BLaER1 (cell line): ENCODE data around the gene IQCE.
A peak's percentile ranks its signal among the peaks of the same experiment; 100 is the strongest.

ENCODE experiments used
- H3K27ac ChIP-seq: shearing (Covaris generic); formaldehyde crosslinking; 2 replicates; pipeline ENCODE4 v1.8.1; 2022
- H3K27me3 ChIP-seq: shearing (Covaris generic); formaldehyde crosslinking; 2 replicates; pipeline ENCODE4 v1.8.1; 2022
- H3K36me3 ChIP-seq: shearing (Covaris generic); formaldehyde crosslinking; 2 replicates; pipeline ENCODE4 v1.8.1; 2022
- H3K4me1 ChIP-seq: shearing (Covaris generic); formaldehyde crosslinking; 2 replicates; pipeline ENCODE4 v1.8.1; 2022
- H3K4me2 ChIP-seq: shearing (Covaris generic); formaldehyde crosslinking; 2 replicates; pipeline ENCODE4 v1.8.1; 2022
- H3K4me3 ChIP-seq: shearing (Covaris generic); formaldehyde crosslinking; 2 replicates; pipeline ENCODE4 v1.8.1; 2022
- H3K9ac ChIP-seq: shearing (Covaris generic); formaldehyde crosslinking; 2 replicates; pipeline ENCODE4 v1.8.1; 2022
- H3K9me3 ChIP-seq: shearing (Covaris generic); formaldehyde crosslinking; 2 replicates; pipeline ENCODE4 v1.8.1; 2022
- H4K20me1 ChIP-seq: shearing (Covaris generic); formaldehyde crosslinking; 2 replicates; pipeline ENCODE4 v1.8.1; 2022
- Cebpa-rat ChIP-seq: shearing (Covaris generic); IDR thresholded peaks from 2 replicates; pipeline ENCODE4 v1.8.1; 2022

The IQCE gene

DNA sequence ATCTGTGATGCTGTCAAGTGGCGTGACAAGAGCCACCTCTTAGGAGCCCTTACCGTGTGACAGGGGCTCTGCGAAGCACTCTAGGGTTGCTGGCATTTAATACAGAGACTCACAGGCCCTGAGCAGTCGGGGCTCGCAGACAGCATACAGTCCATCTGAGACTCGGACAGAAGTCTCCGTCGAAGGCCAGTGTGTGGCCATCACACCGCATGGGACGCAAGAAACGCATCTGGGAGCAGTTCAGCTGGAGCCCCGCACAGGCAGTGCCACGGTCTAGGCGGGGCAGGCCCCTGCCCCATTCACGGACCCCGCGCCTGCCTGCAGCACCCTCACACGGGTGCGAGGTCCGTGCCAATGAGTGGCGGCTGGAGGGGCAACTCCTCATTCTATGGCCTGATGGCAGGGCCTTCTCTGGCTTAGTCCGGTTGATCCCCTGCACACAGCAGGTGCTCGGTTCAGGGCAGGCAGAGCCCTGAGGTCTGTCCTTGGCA lies 33.6 kb downstream of the IQCE start:
- H3K4me1 ChIP-seq = peaks cover 49% of the 10 kb centered on the region
- H3K27ac ChIP-seq = no peak overlapping the region
- H3K27me3 ChIP-seq = no peaks in the 10 kb centered on the region
- no peaks in the 10 kb centered on the region for H3K9me3 ChIP-seq
- H3K9ac ChIP-seq = no peak overlapping the region
- no peak overlapping the region for H3K4me3 ChIP-seq
- H3K36me3 ChIP-seq = peaks cover 78% of the 10 kb centered on the region
- H3K4me2 ChIP-seq = no peak overlapping the region
- no peak for TF ChIP-seq Cebpa-rat
- H4K20me1 ChIP-seq = peaks cover 9% of the 10 kb centered on the region; the same call in 1 of the 2 replicates

DNA sequence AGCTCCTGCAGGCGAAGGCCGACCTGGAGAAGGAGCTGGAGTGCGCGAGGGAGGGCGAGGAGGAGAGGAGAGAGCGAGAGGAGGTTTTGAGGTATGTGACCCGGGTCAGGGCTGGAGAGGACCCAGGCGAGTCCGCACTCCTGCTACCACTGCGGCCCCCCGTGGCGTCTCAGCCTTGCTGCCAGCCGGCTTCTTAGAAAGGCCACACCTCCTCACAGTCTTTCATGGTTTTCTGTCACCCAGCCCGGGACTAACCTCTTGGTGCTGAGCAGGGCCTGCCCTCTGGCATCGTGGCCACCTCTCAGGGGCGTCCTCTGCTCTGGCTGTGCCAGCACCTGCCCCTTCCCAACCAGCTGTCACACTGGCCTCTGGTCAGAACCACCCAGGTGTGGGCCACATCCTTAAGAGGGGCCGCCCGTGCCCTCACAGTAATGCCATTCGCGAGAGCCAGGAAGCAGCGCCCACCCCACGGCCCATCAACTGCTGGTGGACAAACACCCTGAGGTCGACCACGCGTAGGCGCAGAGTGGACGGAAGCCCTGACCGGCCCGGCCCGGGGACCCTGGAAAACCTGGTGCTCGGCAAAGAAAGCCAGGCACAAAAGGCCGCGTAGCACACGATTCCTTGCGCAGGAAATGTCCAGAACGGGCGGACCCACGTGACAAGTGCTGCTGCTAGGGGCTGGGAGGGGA lies 34.4 kb downstream of the IQCE start:
- Histone ChIP-seq H3K27ac (no peak overlapping the region), H4K20me1 (peaks cover 6% of the 10 kb centered on the region; the same call in 1 of the 2 replicates), H3K9ac (no peak overlapping the region), H3K9me3 (no peaks in the 10 kb centered on the region), H3K27me3 (no peaks in the 10 kb centered on the region), H3K4me3 (no peak overlapping the region), H3K4me1 (peaks cover 54% of the 10 kb centered on the region), H3K36me3 (peaks cover 78% of the 10 kb centered on the region), H3K4me2 (0 out of 2 replicates have a peak overlapping the region, but pooled peaks have one; percentile 85)
- no peak for TF ChIP-seq Cebpa-rat

DNA sequence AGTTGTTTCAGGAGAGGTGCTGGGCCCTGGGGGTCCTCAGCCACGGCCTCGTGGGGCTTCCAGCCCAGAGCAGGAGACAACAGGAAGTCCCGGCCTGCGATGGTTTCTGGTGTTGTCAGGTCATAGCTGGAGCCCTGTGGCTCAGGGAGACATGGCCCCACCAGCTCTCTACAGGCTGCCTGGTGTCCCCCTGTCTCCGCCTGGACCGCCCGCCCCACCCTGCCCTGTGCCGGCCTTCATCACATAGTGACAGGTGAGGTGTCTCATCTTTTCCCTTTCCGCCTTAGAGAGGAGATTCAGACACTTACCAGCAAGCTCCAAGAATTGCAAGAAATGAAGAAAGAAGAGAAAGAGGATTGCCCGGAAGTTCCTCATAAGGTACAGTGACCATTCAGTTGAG lies 35.8 kb downstream of the IQCE start:
- peak overlapping the region; percentile 36; the same call in 1 of the 2 replicates for H3K27ac ChIP-seq
- peak overlapping the region; percentile 85 for H3K4me2 ChIP-seq
- H3K9ac ChIP-seq = peak overlapping the region; percentile 4; the same call in 1 of the 2 replicates
- H3K36me3 ChIP-seq = peaks cover 82% of the 10 kb centered on the region
- H4K20me1 ChIP-seq = peaks cover 6% of the 10 kb centered on the region; the same call in 1 of the 2 replicates
- peaks cover 54% of the 10 kb centered on the region for H3K4me1 ChIP-seq
- H3K9me3 ChIP-seq = no peaks in the 10 kb centered on the region
- no peaks in the 10 kb centered on the region for H3K27me3 ChIP-seq
- H3K4me3 ChIP-seq = no peak overlapping the region
- no peak for TF ChIP-seq Cebpa-rat

DNA sequence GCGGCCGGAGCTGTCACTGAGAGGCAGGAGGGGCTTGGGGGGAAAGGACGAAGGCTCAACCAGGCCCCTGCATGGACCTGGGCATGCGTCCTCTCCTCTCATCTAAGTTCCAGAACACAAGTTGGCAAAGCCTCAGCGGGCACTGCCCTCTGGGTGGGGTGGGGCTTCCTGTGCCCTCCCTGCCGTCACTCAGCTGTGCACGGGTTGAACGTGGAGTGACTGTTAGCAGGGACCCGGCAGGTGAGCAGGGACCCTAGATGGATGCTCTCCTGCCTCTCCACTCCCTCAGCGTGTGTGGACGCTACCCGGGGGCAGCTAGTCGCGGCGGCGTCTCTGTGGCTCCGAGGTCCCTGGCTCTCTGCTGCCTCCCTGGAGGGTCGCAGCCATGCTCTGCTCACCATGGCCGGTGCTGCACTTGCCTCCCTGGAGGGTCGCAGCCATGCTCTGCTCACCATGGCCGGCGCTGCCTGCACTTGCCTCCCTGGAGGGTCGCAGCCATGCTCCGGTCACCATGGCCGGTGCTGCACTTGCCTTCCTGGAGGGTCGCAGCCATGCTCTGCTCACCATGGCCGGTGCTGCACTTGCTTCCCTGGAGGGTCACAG lies 36.6 kb downstream of the IQCE start:
- no peak for TF ChIP-seq Cebpa-rat
- Histone ChIP-seq H3K27me3 (no peaks in the 10 kb centered on the region), H3K4me1 (peaks cover 59% of the 10 kb centered on the region), H3K9ac (peak overlapping the region; percentile 7), H3K36me3 (peaks cover 82% of the 10 kb centered on the region), H3K9me3 (no peaks in the 10 kb centered on the region), H3K4me2 (peak overlapping the region; percentile 85), H4K20me1 (peaks cover 6% of the 10 kb centered on the region; the same call in 1 of the 2 replicates), H3K4me3 (peak overlapping the region; percentile 16), H3K27ac (no peak overlapping the region)

DNA sequence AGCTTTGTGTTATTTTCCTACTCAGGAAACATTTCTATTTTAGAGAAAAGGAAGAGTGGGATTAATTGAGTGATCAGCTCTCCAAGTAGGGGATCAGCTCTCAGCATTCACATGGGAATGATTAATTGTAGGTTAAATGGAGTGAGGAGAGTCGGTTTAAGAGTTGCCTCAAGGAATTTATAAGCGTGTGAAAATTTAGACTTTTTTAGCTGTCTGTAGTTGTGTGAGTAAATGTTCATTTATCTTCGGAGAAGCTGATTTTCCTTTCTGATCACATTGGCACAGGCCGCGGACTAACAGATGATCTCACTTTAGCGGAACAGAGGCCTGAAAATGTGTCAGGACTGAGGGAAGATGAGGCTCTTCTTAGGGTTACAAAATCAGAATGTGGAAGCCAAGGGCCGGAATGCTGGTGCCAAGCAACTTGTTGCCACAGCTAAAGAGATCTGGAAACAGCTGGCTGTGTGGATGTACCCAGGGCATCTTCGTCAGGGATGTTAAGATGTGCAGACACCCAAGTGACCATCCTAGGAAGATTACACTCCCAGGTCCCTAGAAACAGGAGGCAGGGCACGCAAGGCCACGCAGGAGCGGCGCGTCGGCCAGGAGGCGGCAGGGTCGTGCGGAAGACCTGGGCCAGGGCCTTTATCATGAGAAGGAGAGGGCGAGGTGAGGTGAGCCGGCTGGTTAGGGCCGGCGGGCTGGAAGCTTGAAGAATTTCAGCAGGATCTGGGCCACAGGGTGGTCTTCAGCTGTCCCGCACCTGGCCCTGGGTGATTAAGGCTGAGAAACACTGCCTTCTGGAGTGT lies 37.9 kb downstream of the IQCE start:
- H4K20me1 ChIP-seq = peaks cover 6% of the 10 kb centered on the region; the same call in 1 of the 2 replicates
- TF ChIP-seq Cebpa-rat = no peak
- H3K9me3 ChIP-seq = no peaks in the 10 kb centered on the region
- H3K27ac ChIP-seq = no peak overlapping the region; the same call in 1 of the 2 replicates
- peak overlapping the region; percentile 85 for H3K4me2 ChIP-seq
- no peaks in the 10 kb centered on the region for H3K27me3 ChIP-seq
- peaks cover 77% of the 10 kb centered on the region for H3K36me3 ChIP-seq
- H3K9ac ChIP-seq = no peak overlapping the region
- no peak overlapping the region for H3K4me3 ChIP-seq
- H3K4me1 ChIP-seq = peaks cover 72% of the 10 kb centered on the region

DNA sequence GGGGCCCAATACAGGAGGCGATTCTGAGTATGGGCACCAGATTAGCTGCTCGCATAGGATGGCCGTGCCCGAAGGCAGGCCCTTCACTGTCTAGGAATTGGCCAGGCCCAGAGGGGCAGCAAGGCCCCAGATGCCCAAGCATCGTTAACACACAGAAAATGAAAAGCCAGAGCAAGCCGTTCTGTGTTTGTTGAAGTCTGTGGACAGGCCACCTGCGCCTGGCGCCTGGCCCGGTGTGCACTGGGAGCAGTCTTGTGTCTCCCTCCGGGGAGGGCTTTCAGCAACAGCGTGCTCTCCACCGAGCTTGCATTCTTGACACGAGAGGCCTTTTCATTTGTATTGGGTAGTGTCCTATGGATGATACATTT lies 38.5 kb downstream of the IQCE start:
- H3K36me3 ChIP-seq = peaks cover 72% of the 10 kb centered on the region
- peaks cover 78% of the 10 kb centered on the region for H3K4me1 ChIP-seq
- TF ChIP-seq Cebpa-rat = no peak
- peak overlapping the region; percentile 85 for H3K4me2 ChIP-seq
- H3K9me3 ChIP-seq = no peaks in the 10 kb centered on the region
- no peak overlapping the region for H3K9ac ChIP-seq
- H3K27ac ChIP-seq = no peak overlapping the region; the same call in 1 of the 2 replicates
- no peaks in the 10 kb centered on the region for H3K27me3 ChIP-seq
- H4K20me1 ChIP-seq = peaks cover 12% of the 10 kb centered on the region; the same call in 1 of the 2 replicates
- no peak overlapping the region for H3K4me3 ChIP-seq

DNA sequence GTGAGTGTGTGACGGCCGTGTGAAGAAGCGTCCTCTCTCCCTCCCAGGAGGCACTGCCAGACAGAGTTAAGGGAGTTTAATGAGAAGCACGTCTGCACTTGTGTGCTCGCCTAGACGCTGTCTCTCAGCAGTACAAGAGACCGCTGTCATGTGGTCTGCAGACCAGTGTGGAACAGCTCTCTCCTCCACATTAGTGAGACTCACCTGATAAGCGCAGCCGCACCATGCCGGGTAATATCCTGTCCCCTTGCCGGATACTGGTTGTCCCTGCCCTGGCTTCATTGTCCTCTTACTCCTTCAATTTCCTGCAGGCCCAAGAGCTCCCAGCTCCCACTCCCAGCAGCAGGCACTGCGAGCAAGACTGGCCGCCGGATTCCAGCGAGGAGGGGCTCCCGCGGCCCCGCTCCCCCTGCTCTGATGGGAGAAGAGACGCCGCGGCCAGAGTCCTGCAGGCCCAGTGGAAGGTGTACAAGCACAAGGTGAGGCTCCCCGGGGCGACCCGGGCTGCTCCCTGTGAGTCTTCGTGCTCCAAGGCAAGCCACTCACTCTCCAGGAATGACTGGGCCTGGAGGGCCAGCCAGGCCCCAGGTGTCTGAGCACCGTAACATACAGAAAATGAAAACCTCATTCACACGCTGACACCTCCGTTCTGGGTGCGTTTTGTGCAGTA lies 39.5 kb downstream of the IQCE start:
- Histone ChIP-seq H3K27me3 (no peaks in the 10 kb centered on the region), H3K27ac (no peak overlapping the region), H3K9me3 (no peaks in the 10 kb centered on the region), H3K4me1 (peaks cover 81% of the 10 kb centered on the region), H4K20me1 (peaks cover 20% of the 10 kb centered on the region; the same call in 1 of the 2 replicates), H3K36me3 (peaks cover 64% of the 10 kb centered on the region), H3K4me2 (no peak overlapping the region), H3K9ac (no peak overlapping the region), H3K4me3 (no peak overlapping the region)
- no peak for TF ChIP-seq Cebpa-rat

DNA sequence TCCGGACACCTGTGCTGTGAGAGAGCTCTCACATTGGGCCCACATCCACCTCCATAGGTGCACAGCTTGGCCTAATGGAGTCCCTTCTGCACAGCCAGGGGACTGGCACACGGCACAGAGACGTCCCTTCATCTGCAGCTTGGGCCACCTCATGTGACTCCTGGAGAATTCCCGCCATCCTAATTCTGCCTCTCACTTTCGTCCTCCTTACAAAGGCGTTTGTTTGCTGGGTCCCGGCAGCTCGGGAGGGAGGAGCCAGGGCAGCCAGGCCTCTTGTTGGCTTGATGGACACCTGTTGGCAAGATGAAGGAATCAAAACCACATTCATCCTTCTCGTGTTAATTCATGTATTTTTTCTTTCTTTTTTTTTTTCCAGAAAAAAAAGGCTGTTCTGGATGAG lies 42.3 kb downstream of the IQCE start:
- H3K4me1 ChIP-seq = peaks cover 81% of the 10 kb centered on the region
- TF ChIP-seq Cebpa-rat = no peak
- peak overlapping the region; percentile 91 for H3K4me2 ChIP-seq
- no peaks in the 10 kb centered on the region for H3K27me3 ChIP-seq
- H3K27ac ChIP-seq = no peak overlapping the region
- H3K36me3 ChIP-seq = peaks cover 48% of the 10 kb centered on the region
- H3K9ac ChIP-seq = no peak overlapping the region
- H3K4me3 ChIP-seq = no peak overlapping the region
- peaks cover 13% of the 10 kb centered on the region; the same call in 1 of the 2 replicates for H4K20me1 ChIP-seq
- no peaks in the 10 kb centered on the region for H3K9me3 ChIP-seq

DNA sequence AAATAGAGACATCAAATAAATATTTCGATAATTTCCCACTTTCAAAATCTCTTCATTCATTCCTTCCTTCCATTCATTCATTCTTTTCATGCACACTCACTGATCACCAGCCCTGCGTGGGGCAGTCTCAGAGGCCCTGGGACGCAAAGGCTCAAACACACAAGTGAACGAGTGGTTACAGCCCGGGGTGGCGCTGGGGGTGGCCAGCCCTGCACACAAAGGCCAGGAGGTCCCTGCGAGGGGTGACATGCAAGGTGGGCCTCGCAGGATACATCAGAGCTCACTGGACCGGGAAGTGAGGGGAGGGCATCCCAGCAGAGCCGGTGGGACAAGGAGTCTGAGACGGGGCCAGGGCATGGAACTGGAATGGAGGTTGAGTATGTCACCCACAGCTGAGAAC lies 43.1 kb downstream of the IQCE start:
- H3K36me3 ChIP-seq = peaks cover 45% of the 10 kb centered on the region
- peaks cover 13% of the 10 kb centered on the region; the same call in 1 of the 2 replicates for H4K20me1 ChIP-seq
- no peaks in the 10 kb centered on the region for H3K27me3 ChIP-seq
- H3K27ac ChIP-seq = peak overlapping the region; percentile 13
- H3K4me3 ChIP-seq = no peak overlapping the region
- H3K4me1 ChIP-seq = peaks cover 81% of the 10 kb centered on the region
- H3K9ac ChIP-seq = 0 out of 2 replicates have a peak overlapping the region, but pooled peaks have one; percentile 38
- H3K9me3 ChIP-seq = no peaks in the 10 kb centered on the region
- peak overlapping the region; percentile 91 for H3K4me2 ChIP-seq
- no peak for TF ChIP-seq Cebpa-rat
